Stimulated activated effector memory CD8-positive, alpha-beta T cell treated with anti-CD3 and anti-CD28 coated beads, Interleukin-12 subunit alpha, Interleukin-12 subunit beta, amount 100 ng/mL, for 72 hours (primary cell): Measurements from ENCODE around the gene TMEM138.
A peak's percentile ranks its signal among the peaks of the same experiment; 100 is the strongest.

Source experiments
- ATAC-seq: fragments of 150-1000 bp; cut with Tn5 transposase; 2 replicates; pipeline ENCODE4 v1.10.0; 2021
- DNase-seq, 2 donors: peaks; one replicate each; pipeline ENCODE4 v3.0.0; 2021 to 2022; ENCODE audit warnings: low spot score in 2 of 2
- H3K27ac Mint-ChIP-seq: one replicate; pipeline ENCODE4 v1.8.0; 2022; ENCODE audit warnings: mild to moderate bottlenecking, mixed read lengths
- H3K36me3 Mint-ChIP-seq: one replicate; pipeline ENCODE4 v1.8.0; 2022; ENCODE audit warnings: mild to moderate bottlenecking, mixed read lengths
- H3K4me1 Mint-ChIP-seq: one replicate; pipeline ENCODE4 v1.8.0; 2022; ENCODE audit warnings: mixed read lengths
- H3K4me3 Mint-ChIP-seq: one replicate; pipeline ENCODE4 v1.8.0; 2022; ENCODE audit warnings: mild to moderate bottlenecking, mixed read lengths
- H3K9me3 Mint-ChIP-seq: one replicate; pipeline ENCODE4 v1.8.0; 2022; ENCODE audit warnings: mixed read lengths

Gene TMEM138

DNA sequence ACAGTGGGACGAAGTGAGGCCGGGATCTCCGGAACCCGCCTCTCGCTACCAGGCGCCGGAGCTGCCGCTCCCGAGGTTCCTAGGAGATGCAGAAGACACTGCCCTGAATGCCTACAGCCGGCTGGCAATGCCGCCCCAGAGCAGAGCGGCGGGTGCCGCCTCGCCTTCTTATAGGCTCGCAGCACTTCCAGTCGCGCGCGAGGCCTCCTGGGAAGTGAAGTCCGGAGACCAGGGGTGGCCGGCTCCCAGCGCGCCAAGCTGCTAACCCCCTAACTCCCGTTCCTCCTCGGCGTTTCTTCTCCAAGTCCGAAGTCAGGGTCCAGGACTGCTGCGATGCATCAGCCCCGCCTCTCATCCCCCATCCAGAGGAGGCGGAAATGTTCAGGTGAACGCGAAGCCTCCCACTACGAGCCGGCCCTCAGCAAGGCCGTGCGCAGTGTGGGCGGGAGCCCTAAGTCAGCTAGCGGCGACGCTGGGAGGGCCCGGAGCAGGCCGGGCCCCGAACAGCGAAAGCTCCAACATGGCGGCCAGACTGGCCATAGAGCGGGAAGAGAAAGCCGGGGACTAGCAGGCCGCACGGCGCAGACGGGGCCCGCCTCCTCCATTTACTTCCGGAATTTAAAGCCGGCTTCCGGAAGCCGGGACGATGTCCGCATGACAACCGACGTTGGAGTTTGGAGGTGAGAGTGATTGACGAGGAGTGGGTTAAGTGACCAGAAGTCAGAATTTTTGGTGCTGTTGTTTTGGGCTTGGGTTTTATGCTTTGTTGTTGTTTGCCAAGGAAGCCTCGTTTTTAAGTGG is at the start of gene TMEM138, which contains the start of gene CYB561A3:
Gene TMEM138, plus strand, starts transcription at position 634 of the 801 bp plus-strand sequence. CDS start 2,017 bp downstream, outside the sequence.
Gene CYB561A3, minus strand, starts transcription at position 142 of the 801 bp plus-strand sequence. CDS start 5,169 bp downstream, outside the sequence.
- ATAC-seq (peak; percentile 97), DNase-seq (peak; percentile 75 to 93)
- no peaks in the 10 kb centered on the region for H3K9me3 Mint-ChIP-seq
- H3K4me3 Mint-ChIP-seq = peak within 1 kb of the TSS; percentile 98
- H3K27ac Mint-ChIP-seq = peak within 1 kb of the TSS; percentile 98
- H3K36me3 Mint-ChIP-seq = peaks cover 57% of the 10 kb centered on the region
- peaks cover 20% of the 10 kb centered on the region for H3K4me1 Mint-ChIP-seq

DNA sequence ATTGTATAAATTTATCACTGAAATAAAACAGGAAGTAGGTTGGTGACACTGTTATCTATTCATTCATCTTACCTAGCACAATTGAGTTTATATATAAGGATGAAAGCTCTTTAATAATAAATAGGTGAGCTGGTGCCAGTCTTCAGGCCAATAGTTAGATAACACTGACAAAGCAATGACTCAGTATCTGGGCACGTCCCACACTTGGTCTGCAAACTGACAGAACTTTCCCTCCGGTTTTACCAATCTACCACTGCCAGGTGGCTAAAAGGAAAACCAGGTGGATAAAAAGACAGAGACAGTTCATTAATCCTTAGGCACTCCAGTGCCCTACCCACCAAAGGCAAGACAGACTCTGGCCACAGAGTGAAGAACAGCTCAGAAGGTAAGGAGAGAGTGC is 46.9 kb upstream of the TMEM138 start:
- Mint-ChIP-seq H3K4me3 (no peak overlapping the region), H3K36me3 (no peaks in the 10 kb centered on the region), H3K9me3 (no peaks in the 10 kb centered on the region)

DNA sequence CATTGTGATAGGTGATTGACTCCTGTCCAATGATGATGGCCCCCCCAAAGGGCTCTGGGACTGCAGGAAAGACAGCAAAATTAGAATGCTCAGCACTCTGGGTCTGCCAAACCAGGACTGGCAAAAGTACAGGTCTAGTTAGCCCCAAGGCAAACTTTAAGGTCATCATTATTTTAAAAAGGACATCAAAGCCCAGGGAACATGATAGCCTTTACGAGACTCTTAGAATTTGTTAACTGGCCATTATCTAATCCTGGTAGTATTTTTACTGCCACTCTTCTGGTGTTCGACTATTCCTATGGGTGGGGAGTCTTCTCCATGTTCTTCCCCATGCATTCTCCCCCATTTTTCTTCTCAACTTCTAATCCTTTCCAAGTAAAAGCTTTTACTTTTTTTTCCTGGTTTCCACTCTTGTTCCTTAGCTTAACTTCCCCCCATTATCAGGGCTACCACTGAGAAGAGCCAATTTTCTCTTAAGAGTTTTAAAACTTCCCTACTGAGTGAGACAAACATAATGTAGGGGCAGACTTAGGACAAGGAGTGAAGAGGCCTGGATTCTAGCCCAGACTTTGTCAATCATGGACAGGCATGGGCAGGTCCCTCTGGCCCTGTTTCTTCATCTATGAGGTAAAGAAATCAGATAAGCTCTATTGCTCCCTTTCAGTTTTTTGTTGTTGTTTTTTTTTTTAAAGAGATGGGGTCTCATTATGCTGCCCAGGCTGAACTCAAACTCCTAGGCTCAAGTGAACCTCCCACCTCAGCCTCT is 36.3 kb upstream of the TMEM138 start:
- Mint-ChIP-seq H3K27ac (peak overlapping the region; percentile 72), H3K36me3 (no peaks in the 10 kb centered on the region), H3K4me3 (no peak overlapping the region), H3K9me3 (no peaks in the 10 kb centered on the region), H3K4me1 (peaks cover 18% of the 10 kb centered on the region)
- ATAC-seq (no peak), DNase-seq (no peak)

More for the DNA sequence above, 46.9 kb upstream of the TMEM138 start:
- H3K4me1 Mint-ChIP-seq = peaks cover 4% of the 10 kb centered on the region
- ATAC-seq (no peak), DNase-seq (no peak)
- peak overlapping the region; percentile 76 for H3K27ac Mint-ChIP-seq

DNA sequence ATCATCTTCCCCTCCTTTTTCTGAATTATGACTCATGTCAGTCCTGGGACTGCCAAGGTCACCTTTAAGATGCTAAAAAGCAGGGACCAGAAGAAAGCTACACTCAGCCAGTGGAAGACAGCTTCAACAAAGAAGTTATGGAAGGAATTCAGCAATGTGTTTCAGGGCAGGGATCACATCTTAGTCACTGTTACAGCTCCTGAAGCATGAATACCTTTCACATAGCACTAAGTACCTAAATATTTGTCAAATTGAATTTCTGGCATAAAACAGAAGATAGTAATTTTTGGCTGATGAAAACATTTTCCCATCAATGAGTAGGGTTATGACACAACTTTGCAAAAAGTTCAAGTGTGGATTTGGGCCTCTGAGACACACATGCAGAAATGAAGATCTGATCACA is 34.5 kb upstream of the TMEM138 start:
- Mint-ChIP-seq H3K27ac (peak overlapping the region; percentile 48), H3K4me3 (no peak overlapping the region), H3K9me3 (no peaks in the 10 kb centered on the region), H3K4me1 (peaks cover 36% of the 10 kb centered on the region), H3K36me3 (no peaks in the 10 kb centered on the region)
- no peak for DNase-seq
- ATAC-seq = no peak

DNA sequence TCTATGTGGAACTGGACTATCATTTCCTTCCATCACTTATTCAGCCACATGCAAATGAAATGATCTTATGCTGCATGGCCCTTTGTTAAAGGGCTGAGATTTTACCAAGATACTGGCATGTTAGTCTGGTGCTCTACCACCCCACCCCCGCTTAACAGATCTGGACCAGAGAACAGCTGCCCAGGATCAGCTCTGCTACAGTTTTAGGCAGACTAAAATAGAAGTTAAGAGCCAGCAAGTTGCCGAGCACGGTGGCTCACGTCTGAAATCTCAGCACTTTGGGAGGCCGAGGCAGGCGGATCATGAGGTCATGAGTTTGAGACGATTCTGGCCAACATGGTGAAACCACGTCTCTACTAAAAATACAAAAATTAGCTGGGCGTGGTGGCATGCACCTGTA is 33.8 kb upstream of the TMEM138 start:
- ATAC-seq = no peak
- DNase-seq = no peak
- Mint-ChIP-seq H3K4me1 (peaks cover 41% of the 10 kb centered on the region), H3K9me3 (no peaks in the 10 kb centered on the region), H3K27ac (no peak overlapping the region), H3K36me3 (no peaks in the 10 kb centered on the region), H3K4me3 (no peak overlapping the region)

DNA sequence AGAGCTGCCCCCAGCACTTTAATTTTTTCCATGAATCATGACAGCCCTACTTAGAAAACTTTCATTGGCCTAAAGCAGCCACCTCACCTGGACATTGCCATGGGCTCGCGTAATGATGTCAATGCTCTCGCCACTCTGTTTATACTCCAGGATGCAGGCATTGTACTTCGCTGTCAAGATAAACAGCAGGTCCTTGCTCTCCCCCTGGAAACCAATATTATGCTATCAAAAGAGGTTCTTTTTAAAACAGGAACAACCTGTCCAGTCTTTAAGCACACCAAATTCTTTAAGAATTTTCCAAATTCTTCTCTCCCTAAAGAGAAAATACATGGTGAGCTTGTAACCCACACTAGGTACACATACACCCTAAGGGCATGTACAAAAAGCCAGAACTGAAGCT is 32.3 kb upstream of the TMEM138 start:
- no peak overlapping the region for H3K4me3 Mint-ChIP-seq
- no peaks in the 10 kb centered on the region for H3K36me3 Mint-ChIP-seq
- H3K9me3 Mint-ChIP-seq = no peaks in the 10 kb centered on the region
- peak overlapping the region; percentile 99 for H3K27ac Mint-ChIP-seq
- H3K4me1 Mint-ChIP-seq = peaks cover 52% of the 10 kb centered on the region
- no peak for DNase-seq
- no peak for ATAC-seq

DNA sequence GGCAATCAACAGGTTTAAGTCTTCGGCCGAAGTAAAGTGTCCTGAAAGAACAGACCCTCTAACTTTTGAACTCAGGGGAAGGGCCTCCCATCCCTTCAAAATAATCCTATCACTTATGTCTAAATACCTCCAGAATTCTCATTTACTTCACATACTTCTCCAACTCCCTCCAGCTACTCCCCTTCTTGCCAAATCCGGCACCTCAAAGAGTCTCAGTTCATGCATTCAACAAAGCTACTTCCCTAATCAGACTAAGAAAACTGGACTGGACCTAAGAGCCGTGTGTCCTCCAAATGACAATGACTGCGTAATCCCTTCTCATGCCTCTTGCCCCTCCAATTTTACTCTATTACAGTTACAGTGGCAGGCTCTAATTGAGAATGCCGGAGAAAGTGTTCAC is 30.5 kb upstream of the TMEM138 start:
- Mint-ChIP-seq H3K4me1 (peaks cover 60% of the 10 kb centered on the region), H3K4me3 (peak overlapping the region; percentile 98), H3K9me3 (no peaks in the 10 kb centered on the region), H3K36me3 (no peaks in the 10 kb centered on the region), H3K27ac (peak overlapping the region; percentile 99)
- ATAC-seq (no peak), DNase-seq (no peak)

DNA sequence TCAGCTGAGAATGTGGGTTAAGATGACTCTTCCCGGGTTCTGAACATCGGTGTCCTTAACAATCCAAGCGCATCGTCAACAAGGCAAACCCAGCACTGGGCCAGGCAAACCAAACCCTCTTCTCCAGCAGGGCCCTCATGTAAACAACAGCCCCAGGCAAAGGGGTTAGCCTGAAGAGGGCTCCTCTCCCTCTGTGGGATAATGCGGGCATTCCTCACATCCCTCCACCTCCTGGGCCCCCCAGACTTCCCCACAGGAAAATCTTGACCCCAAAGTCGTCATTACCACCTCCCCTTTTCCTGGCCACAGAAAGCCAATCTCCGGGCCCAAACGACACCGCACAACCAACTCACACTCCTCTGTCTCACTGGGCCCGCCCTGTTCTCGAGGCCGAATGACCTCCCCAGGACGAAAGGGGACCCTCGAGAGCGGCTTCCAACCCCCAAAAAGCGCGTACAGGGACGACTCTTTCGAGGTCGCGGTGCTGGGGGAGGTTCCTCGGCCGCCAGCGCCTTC is 29.8 kb upstream of the TMEM138 start:
- peak overlapping the region; percentile 99 for H3K27ac Mint-ChIP-seq
- peaks cover 66% of the 10 kb centered on the region for H3K4me1 Mint-ChIP-seq
- ATAC-seq (no peak), DNase-seq (no peak)
- H3K36me3 Mint-ChIP-seq = no peaks in the 10 kb centered on the region
- no peaks in the 10 kb centered on the region for H3K9me3 Mint-ChIP-seq
- peak overlapping the region; percentile 98 for H3K4me3 Mint-ChIP-seq

DNA sequence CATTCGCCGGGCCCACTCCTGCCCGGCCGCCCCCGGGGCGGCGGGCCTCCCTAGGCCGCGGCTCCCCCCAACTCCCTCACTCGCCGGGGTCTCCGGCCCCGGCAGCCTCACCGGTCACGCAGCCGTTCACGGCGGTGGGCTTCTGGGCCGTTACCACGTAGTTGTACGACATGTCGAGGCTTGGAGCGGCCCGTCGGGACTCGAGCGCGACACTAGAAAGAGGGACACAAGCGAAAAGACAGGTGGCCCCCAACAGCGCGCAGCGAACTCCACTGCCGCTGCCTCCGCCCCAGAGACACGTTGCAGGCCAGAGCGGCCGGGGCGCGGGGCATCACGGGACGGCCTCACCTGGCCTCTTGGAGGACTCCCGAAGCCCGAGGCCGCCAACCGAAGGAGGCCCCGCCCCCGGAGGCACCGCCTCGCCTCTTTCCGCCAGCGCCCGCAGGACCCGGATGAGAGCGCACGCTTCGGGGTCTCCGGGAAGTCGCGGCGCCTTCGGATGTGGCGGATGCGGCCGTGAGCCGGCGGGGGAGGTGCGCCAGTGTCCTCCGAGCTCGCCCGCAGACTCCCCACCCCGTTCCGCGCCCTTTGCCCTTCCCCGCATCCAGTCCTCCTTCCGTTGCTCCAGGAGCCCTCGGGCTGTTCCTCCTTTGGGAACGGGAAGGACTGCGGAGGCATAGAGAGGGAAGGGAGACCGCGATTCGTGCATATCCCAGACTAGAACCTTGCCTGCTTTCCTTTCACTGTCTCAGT is 29.2 kb upstream of the TMEM138 start, which contains the start of the genes DDB1 and TKFC:
Gene DDB1, minus strand, starts transcription at position 309 of the 753 bp plus-strand sequence. Its CDS starts 137 bp downstream, at position 172.
Gene TKFC, plus strand, starts transcription at position 432 of the 753 bp plus-strand sequence. CDS start 1,501 bp downstream, outside the sequence.
- DNase-seq (peak; percentile 96 to 98), ATAC-seq (peak; percentile 95)
- Mint-ChIP-seq H3K36me3 (no peaks in the 10 kb centered on the region), H3K27ac (peak within 1 kb of the TSS; percentile 99), H3K4me1 (peaks cover 66% of the 10 kb centered on the region), H3K9me3 (no peaks in the 10 kb centered on the region), H3K4me3 (peak within 1 kb of the TSS; percentile 98)

DNA sequence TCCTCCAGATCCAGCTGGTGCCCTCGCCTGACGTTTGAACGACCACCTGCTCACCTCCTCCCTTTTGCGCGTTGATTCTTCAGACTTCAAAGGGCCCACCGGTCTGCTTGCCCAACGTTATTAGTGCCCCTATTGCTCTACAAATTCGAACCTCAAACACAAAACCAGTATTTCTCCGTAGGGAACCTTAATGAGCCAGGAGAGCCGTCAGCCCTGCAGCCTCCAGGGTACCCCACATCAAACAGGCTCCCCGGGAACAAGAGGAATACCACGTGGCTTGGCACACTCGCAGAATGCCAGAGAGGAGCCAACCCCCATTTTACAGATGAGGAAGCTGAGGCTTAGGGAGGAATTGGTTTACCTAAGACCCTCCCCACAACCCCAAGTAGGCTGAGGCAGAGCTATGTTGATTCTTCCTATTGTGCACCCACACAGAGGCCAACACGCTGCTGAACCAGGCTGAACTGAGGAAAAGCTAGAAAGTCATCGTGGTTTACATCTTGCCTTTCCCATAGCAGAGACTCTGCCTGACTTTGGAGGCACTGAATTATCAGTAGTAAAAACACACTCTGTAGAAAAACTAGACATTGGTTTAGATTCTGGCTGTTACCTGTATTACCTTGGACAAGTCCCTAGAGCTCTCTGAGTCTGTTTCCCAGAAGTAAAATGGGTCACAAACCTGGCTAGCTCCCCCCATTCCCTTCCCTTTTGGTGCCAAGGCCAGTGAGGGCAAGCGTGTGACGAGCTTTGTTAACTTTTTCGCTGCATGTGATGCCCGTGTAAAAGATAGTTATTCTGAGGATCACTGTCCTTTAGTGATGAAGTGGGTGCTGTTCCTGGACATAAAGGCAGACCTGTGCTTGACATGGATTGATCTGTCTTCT is 28.4 kb upstream of the TMEM138 start:
- DNase-seq = no peak
- no peaks in the 10 kb centered on the region for H3K36me3 Mint-ChIP-seq
- H3K27ac Mint-ChIP-seq = peak overlapping the region; percentile 99
- H3K4me3 Mint-ChIP-seq = peak overlapping the region; percentile 98
- no peaks in the 10 kb centered on the region for H3K9me3 Mint-ChIP-seq
- H3K4me1 Mint-ChIP-seq = peaks cover 66% of the 10 kb centered on the region
- ATAC-seq = no peak

DNA sequence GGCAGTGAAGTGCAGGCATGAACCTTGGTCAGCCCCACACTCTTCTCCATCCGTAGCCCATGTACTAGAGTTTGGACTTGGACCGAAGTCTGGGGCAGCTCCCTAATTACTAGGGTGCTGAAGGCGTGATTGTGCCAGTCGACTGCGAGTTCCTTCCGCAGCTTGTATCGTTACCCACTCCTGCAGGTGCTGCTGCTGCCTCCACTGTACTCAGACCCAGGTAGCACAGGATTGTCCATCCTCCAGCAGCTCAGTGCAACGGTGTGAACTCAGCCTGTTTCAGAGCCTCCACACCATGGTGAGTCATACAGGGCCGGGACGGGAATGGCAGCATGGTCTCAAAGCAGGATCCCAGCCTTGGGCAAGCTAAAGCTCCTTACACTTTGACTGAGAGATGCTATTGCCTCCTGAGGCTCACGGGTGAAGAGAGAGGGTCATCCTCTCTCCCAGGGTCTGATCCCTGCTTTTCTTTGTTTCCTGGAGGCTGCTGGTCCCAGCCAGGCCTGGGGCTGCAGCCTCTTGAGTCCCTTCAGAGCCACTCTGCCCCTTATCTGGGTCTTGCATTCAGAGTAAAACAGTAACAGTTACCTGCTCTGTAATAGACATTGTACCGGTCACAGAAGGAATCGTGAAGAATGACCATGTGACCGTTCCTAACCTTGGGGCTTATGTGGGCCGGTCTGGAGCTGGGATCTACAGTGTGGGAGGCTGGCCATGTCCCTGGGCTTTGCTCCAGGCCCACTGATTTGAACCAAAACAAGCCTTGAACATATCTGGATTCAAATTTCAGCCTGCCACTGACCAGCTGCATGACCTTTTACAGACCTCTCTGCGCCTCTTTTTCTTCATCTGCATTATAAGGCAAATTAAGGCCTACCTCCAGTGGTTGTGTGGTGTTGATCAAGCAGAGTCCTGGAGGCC is 27.5 kb upstream of the TMEM138 start:
- peak in 1 of 2 donors; percentile 54 for DNase-seq
- H3K9me3 Mint-ChIP-seq = no peaks in the 10 kb centered on the region
- no peaks in the 10 kb centered on the region for H3K36me3 Mint-ChIP-seq
- ATAC-seq = no peak
- H3K27ac Mint-ChIP-seq = peak overlapping the region; percentile 99
- peak overlapping the region; percentile 98 for H3K4me3 Mint-ChIP-seq
- H3K4me1 Mint-ChIP-seq = peaks cover 59% of the 10 kb centered on the region

DNA sequence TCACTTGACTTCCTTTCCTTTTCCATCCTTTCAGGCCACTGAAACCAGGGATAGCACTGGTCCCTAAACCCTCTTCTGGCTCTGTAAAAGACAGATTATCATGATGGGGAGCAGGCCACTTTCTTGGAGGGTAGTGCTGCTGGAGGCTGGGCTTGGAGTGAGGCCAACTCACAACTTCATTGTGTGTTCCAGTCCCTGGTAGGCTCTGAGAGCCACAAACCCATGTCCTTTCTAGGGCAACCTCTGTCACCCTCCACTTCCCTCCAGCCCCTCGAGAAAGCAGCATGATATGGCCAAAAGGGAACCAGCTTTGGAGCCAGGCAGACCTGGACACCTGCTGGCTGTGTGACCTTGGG is 26.8 kb upstream of the TMEM138 start:
- H3K27ac Mint-ChIP-seq = peak overlapping the region; percentile 80
- H3K4me1 Mint-ChIP-seq = peaks cover 53% of the 10 kb centered on the region
- H3K4me3 Mint-ChIP-seq = no peak overlapping the region
- DNase-seq = no peak
- H3K36me3 Mint-ChIP-seq = no peaks in the 10 kb centered on the region
- no peaks in the 10 kb centered on the region for H3K9me3 Mint-ChIP-seq
- no peak for ATAC-seq
